GM12878 (cell line): ENCODE measurements around the gene PRDM15. TPM values are rescaled to one million over a fixed set of nuclear protein-coding genes. Genes with fewer than 3 reads are reported as not detected.

ENCODE experiments used
- ATAC-seq: fragments of 200-7000 bp; cut with Tn5 transposase; 3 replicates; pipeline ENCODE4 v1.9.1; 2020; ENCODE audit warnings: mild to moderate bottlenecking, moderate library complexity
- BruUV-seq: library from RNA; stranded (reverse); fragments of 400-500 nt; replicated peaks from 2 replicates; lab custom pipeline; 2021; lab: Mats Ljungman, UMichigan
- CTCF ChIA-PET: fragments of 300-600 bp; sonication (Branson Sonifier 250); formaldehyde crosslinking; extraction: SDS; loops from one replicate; lab custom pipeline; 2021; ENCODE audit warnings: inconsistent platforms; lab: Yijun Ruan, JAX
- POLR2A ChIA-PET: fragments of 350-600 bp; formaldehyde crosslinking; extraction: SDS; loops from one replicate; lab custom pipeline; 2021; ENCODE audit warnings: inconsistent platforms; lab: Charles Lee
- RAD21 ChIA-PET: fragments of 300-600 bp; sonication (Branson Sonifier 250); formaldehyde crosslinking; loops from one replicate; lab custom pipeline; 2023; ENCODE audit warnings: antibody characterized with exemption; ENCODE audit not compliant: unreplicated experiment; lab: Charles Lee
- SMC1A ChIA-PET: fragments of 300-600 bp; sonication (Branson Sonifier 250); formaldehyde crosslinking; loops from one replicate; lab custom pipeline; 2023; ENCODE audit not compliant: unreplicated experiment, uncharacterized antibody; lab: Charles Lee
- DNase-seq: peaks from one replicate; pipeline ENCODE4 v3.0.0-alpha.2; 2011; ENCODE audit warnings: low read depth, low spot score
- FAIRE-seq: peaks from 3 replicates; lab custom pipeline; 2011; peaks lifted over from hg19 to GRCh38; lab: Jason Lieb, UNC
- H2AFZ ChIP-seq: 2 replicates; pipeline ENCODE4 v1.6.0; 2011; ENCODE audit warnings: low read depth, low read length, control low read depth; ENCODE audit not compliant: control insufficient read depth
- H3K27ac ChIP-seq: 2 replicates; pipeline ENCODE4 v1.5.1; 2011; ENCODE audit warnings: control low read depth; ENCODE audit not compliant: control insufficient read depth, insufficient read depth
- H3K27me3 ChIP-seq, 2 experiments: replicated peaks in 1 of 2; 2 replicates each; pipeline versions ENCODE4 v1.6.0 to v1.6.1; 2011; ENCODE audit warnings: low read length in 1 of 2; ENCODE audit not compliant: control insufficient read depth in 2 of 2, insufficient read depth in 2 of 2
- H3K36me3 ChIP-seq, 2 experiments: 2 replicates each; pipeline ENCODE4 v1.5.1; 2011; ENCODE audit warnings: low read length in 1 of 2; ENCODE audit not compliant: control insufficient read depth in 2 of 2, insufficient read depth in 2 of 2
- H3K4me1 ChIP-seq: 2 replicates; pipeline ENCODE4 v1.6.1; 2011; ENCODE audit warnings: mild to moderate bottlenecking, low read length, moderate library complexity, mixed read lengths; ENCODE audit not compliant: control insufficient read depth, insufficient read depth
- H3K4me2 ChIP-seq: 2 replicates; pipeline ENCODE4 v1.6.0; 2011; ENCODE audit warnings: control low read depth; ENCODE audit not compliant: control insufficient read depth, insufficient read depth
- H3K4me3 ChIP-seq: fragments of 200-600 bp; sonication (generic); 2 replicates; pipeline ENCODE4 v1.5.1; 2016
- H3K79me2 ChIP-seq: 2 replicates; pipeline ENCODE4 v1.6.0; 2011; ENCODE audit warnings: low read length; ENCODE audit not compliant: control insufficient read depth, insufficient read depth
- H3K9ac ChIP-seq: 2 replicates; pipeline ENCODE4 v1.8.0; 2011; ENCODE audit warnings: low read length, control low read depth, mixed read lengths; ENCODE audit not compliant: control insufficient read depth, insufficient read depth
- H3K9me3 ChIP-seq: replicated peaks from 3 replicates; pipeline ENCODE4 v1.5.1; 2011; ENCODE audit warnings: mild to moderate bottlenecking, low read length; ENCODE audit not compliant: control insufficient read depth, insufficient read depth
- H4K20me1 ChIP-seq: 2 replicates; pipeline ENCODE4 v1.6.0; 2011; ENCODE audit not compliant: control insufficient read depth, insufficient read depth
- BCL11A ChIP-seq: IDR thresholded peaks from 2 replicates; pipeline ENCODE4 v1.6.1; 2011; ENCODE audit warnings: low read depth, low read length
- CHD1 ChIP-seq: IDR thresholded peaks from 2 replicates; pipeline ENCODE4 v1.6.1; 2012; ENCODE audit warnings: low read depth, low read length, improper control_type of control experiment
- E2F8 ChIP-seq: fragments of 450-650 bp; IDR thresholded peaks from 2 replicates; pipeline ENCODE4 v1.6.1; 2018; ENCODE audit warnings: mild to moderate bottlenecking, low read depth, moderate library complexity; ENCODE audit not compliant: partially characterized antibody
- EED ChIP-seq: sonication (generic); IDR thresholded peaks from 2 replicates; pipeline ENCODE4 v1.6.1; 2016; ENCODE audit warnings: antibody characterized with exemption, low read depth
- EP300 ChIP-seq, 2 experiments: fragments of 150-350 bp in 1 of 2; IDR thresholded peaks; 2 replicates each; pipeline ENCODE4 v1.6.1; 2011 to 2012; ENCODE audit warnings: low read depth in 2 of 2, low read length in 2 of 2, borderline replicate concordance in 1 of 2, improper control_type of control experiment in 1 of 2, inconsistent platforms in 1 of 2; ENCODE audit not compliant: control insufficient read depth in 1 of 2
- IRF3 ChIP-seq: fragments of 450-650 bp; IDR thresholded peaks from 2 replicates; pipeline ENCODE4 v1.6.1; 2014; ENCODE audit warnings: mild to moderate bottlenecking
- PML ChIP-seq: IDR thresholded peaks from 2 replicates; pipeline ENCODE4 v1.6.1; 2012; ENCODE audit warnings: low read length, inconsistent platforms
- PRDM15 ChIP-seq: fragments of 450-650 bp; formaldehyde crosslinking; IDR thresholded peaks from 2 replicates; pipeline ENCODE4 v1.4.0; 2020; ENCODE audit warnings: mild to moderate bottlenecking, moderate library complexity
- ZBTB4 ChIP-seq: fragments of 450-650 bp; formaldehyde crosslinking; IDR thresholded peaks from 2 replicates; pipeline ENCODE4 v1.4.0; 2022; ENCODE audit warnings: mild to moderate bottlenecking, moderate library complexity
- ZNF207 ChIP-seq: fragments of 450-650 bp; IDR thresholded peaks from 2 replicates; pipeline ENCODE4 v1.6.1; 2014; ENCODE audit warnings: antibody characterized with exemption, mild to moderate bottlenecking, borderline replicate concordance
- WGBS: methylation state at CpG from one replicate; pipeline ENCODE4 v1.1.6; 2016; ENCODE audit warnings: low lambda C conversion rate; ENCODE audit not compliant: insufficient replicate concordance, insufficient coverage; ENCODE audit errors: missing lambda C conversion rate; 5-methylcytosine and 5-hydroxymethylcytosine counted together
- in situ Hi-C: fragments of 300-500 bp; cut with MboI; formaldehyde crosslinking; loops from 9 replicates; pipeline ENCODE4 v1.14.3; 2018; ENCODE audit warnings: mixed read lengths
- intact Hi-C: fragments of 100-400 bp; cut with micrococcal nuclease; formaldehyde crosslinking; loops from one replicate; pipeline ENCODE4 v1.14.2; 2022; ENCODE audit not compliant: unreplicated experiment
- polyA plus RNA-seq, 11 experiments: library from polyadenylated mRNA; depleted of rRNA in 4 of 11; unstranded in 6 of 11; stranded (reverse) in 5 of 11; fragments of >200 nt; fragmentation: Nextera tagmentation in 4 of 11; fragmentation: Illumina TruSeq in 1 of 11; extraction: Ambion mirVana in 4 of 11; extraction: Trizol in 1 of 11; gene quantifications; 1 replicate in 1 of 11; 2 replicates in 10 of 11; pipeline versions ENCODE4 v1.2.1 to v1.2.3, GENCODE V29; 2011 to 2016; ENCODE audit warnings: inconsistent platforms in 2 of 11, missing spikeins in 2 of 11, low read depth in 1 of 11
- total RNA-seq, 4 experiments: library from RNA; depleted of rRNA in 3 of 4; stranded (reverse); fragments of >200 nt in 3 of 4; fragmentation: Illumina TruSeq in 1 of 4; extraction: Trizol in 1 of 4; gene quantifications; 2 replicates each; pipeline versions ENCODE4 v1.2.1 to v1.2.3, GENCODE V29; 2013 to 2021

Gene PRDM15
- total and polyA plus RNA-seq, 10 of the 15 experiments (the other 5 are each of a cell fraction or from before 2014, with no cell fraction given), result 2.2 to 16.0 (median 8.6) TPM

GRCh38 chr21:41873426-41873825 is 5.7 kb downstream of the PRDM15 start:
- ATAC-seq, result peak; percentile 36; the same call in 2 of the 3 replicates
- Histone ChIP-seq H2AFZ (no peak overlapping the region), H3K4me3 (no peak overlapping the region), H3K27me3 (no peaks in the 10 kb centered on the region), H4K20me1 (no peaks in the 10 kb centered on the region), H3K4me2 (peak overlapping the region; percentile 45), H3K36me3 (no peaks in the 10 kb centered on the region; a peak in 1 of 4 replicates), H3K9me3 (no peaks in the 10 kb centered on the region), H3K79me2 (peaks cover 47% of the 10 kb centered on the region), H3K27ac (no peak overlapping the region), H3K9ac (no peak overlapping the region), H3K4me1 (peaks cover 34% of the 10 kb centered on the region)
- no TSS peak for BruUV-seq
- no peak for FAIRE-seq
- RAD21 ChIA-PET, result no interaction called here
- POLR2A ChIA-PET, result interaction anchor here (0.5 kb wide), 1 partner anchor 568 kb away, joined by 7 read pairs; no protein-coding TSS in a partner anchor
- WGBS, result 59% methylated on average over 6 of the region's 6 CpGs
- in situ Hi-C loops, result no loop called here
- CTCF ChIA-PET, result no interaction called here
- intact Hi-C loops, result no loop called here
- TF ChIP-seq CHD1 (no peak), ZBTB4 (CRISPR knock-in tag) (no peak), EP300 (IDR thresholded peaks at IDR 0.05; ENCODE audit: borderline replicate concordance in 1 of 2, control insufficient read depth in 1 of 2, low read depth in 2 of 2, low read length in 2 of 2) (no peak), BCL11A (no peak), IRF3 (no peak), EED (no peak), ZNF207 (no peak), E2F8 (no peak), PRDM15 (CRISPR knock-in tag) (no peak), PML (no peak)
- no peak for DNase-seq
- SMC1A ChIA-PET, result interaction anchor here (0.8 kb wide), 1 partner anchor 10 kb away, joined by 3 read pairs; no protein-coding TSS in a partner anchor
